HG03139 (cell line): ENCODE measurements around the gene GIT1.

Experiments
- ATAC-seq: cut with Tn5 transposase; IDR thresholded peaks from one replicate; pipeline ENCODE4 v1.9.1; 2021; ENCODE audit not compliant: unreplicated experiment

The GIT1 gene

DNA sequence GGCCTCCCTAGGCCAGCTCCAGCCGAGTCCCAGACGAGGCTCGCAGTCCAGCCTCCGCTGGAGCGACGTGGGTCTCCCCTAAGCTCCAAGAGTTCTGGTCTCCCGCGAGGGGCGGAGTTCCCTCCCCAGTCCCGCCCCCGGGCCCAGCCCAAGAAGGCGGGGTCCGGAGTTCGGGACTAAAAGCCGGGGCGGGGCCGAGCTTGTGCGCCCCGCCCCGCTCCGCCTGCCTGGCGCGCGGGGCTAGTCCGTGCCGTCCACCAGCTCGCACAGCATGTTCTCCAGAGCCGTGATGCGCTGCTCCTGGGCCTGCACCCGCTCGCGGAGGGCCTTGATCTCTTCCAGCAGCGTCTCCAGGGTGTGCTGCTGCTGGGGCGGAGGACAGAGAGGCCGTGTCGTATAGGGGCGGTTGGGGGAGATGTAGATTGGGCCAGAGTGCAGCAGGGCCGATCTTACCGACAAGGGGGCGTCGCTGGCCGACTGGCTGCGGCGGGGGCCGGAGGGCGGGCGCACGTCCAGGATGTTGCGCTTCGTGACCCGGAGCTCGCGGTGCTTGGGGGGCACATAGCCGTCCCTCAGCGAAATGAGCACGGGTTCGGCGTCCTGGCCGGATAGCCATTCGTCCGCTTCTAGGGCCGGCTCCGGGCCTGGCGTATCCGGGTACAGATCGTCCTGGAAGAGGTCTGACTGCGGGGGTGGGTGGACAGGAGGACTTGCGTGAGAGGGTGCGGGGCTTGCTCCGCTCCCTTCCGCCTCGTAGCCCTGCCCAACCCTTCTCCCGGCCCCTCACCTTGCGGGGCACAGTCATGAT, 26.2 kb upstream of the GIT1 start:
- ATAC-seq: no peak

DNA sequence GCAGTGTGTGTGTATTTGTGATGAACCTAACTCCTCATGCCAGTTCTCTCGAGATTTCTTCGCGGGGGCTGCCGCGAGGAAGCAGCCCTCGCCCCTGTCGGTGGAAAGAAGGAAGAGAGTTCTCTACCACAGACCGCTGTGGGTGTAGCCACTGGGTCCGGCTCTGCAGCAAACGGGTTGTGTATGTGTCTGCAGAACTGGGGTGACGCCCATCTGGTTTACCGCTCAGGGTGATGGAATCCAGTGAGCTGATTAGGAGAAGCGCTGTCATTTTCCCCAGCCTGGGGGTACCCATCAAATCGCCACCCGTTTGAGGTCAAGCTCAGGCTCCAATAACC, 25.6 kb upstream of the GIT1 start:
- ATAC-seq: no peak

DNA sequence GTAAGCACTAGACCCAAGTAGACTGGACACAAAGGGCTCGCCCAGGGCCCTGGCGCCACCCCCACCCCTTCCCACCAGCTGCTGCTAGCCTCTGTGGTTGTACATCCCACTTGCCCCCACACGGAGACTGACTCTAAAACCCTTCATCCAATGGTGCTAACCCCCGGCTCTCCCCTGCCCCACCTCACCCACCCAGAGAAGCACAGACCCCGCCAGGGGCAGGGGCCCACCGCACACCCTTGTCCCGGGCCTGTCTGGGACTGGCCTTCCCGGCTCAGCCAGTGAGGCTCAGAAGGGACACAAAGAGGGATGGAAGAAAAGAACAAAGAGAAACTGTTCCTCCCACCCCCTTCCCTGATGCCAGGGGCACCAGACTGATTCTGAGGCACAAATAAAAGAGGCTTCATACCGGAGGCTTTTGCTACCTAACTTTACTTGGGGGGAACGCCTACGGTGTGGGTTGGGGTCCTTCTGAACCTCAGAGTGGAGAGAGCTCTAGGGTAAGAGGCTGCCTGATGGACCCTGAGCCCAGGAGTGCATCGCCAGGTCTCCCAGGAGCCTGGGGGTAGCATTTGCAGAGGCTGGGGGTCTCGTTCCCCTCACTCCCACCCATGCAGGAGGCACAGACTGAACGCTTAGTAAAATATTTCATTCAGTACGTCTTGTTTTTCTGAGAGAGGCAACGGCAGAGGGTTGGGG, 25.1 kb upstream of the GIT1 start:
- ATAC-seq: no peak

DNA sequence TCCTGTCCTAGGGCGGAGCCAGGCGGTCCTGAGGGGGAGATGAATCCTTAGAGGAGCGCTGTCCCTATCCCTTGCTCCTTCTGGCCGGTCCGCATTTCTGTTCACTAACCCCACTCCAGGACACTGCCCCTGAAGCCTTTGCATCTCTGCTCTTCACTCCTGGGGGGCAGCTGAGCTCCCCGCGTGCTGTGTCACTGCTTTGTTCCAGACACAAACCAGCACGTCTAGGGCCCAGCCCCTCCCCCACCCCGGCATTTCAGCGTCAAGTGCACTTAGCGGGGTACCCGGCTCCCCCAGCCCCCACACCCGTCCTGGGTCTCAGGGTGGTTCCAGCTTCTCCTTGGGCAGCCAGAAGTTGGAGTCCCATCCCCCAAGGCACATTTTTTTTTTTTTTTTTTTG, 24.4 kb upstream of the GIT1 start:
- no peak for ATAC-seq

DNA sequence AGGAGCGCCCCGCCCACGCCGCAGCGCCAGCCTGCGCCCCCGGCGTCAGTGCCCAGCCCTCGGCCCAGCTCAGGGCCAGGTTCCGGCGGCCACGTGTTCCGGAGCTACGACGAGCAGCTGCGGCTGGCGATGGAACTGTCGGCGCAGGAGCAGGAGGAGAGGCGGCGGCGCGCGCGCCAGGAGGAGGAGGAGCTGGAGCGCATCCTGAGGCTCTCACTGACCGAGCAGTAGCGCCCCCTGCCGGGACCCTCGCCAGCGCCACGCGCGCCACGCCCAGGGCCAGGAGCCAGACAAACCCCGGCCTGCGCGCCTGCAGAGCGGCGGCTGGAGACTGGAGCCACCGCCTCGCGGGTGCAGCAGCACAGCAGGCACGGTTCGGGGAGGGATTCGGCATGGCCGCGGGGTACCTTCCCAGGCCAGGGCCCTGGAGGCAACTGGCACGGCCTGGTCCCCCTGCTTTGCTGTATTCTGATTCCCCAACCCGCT, 23.9 kb upstream of the GIT1 start:
- no peak for ATAC-seq

DNA sequence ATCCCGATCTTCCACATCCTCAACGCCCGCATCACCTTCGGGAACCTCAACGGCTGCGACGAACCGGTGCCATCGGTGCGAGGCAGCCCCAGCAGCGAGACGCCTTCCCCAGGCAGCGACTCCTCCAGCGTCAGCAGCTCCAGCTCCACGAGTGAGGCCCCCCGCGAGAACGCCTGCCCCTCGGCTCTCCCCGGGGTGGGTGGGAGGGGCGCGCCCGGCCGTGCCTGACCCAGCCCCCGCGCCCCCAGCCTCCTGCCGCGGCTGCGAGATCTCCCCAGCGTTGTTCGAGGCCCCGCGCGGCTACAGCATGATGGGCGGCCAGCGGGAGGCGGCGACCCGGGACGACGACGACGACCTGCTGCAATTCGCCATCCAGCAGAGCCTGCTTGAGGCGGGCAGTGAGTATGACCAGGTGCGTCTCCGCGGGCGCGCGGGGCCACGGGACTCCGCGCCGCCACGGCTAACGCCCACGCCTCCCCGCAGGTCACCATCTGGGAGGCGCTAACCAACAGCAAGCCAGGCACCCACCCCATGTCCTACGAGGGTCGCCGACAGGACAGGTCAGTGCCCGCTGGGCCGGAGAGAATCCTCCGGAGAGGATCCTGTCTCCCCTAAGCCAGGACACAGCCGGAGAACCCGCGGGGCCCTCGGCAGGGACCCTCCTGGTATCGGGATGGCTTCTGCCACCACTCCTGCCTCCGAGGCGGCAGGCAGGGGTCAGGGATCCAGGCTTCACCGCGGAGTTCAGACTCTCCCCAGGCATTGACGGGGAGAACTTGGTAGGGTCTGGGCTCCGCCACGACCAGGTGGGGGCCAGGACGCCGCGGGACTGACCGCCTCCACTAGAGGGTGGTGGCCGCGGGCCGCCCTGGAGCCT, 23.2 kb upstream of the GIT1 start:
- no peak for ATAC-seq

DNA sequence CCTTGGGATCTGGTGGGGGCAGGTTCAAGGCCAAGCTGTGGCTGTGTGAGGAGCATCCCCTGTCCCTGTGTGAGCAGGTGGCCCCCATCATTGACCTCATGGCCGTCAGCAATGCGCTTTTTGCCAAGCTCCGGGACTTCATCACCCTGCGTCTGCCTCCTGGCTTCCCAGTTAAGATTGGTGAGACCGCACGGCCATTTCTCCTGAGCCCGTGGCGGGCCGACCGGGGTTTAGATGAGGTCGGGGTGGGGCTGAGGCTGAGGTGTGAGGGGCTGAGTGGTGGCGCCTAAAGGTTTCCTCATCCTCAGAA, 22.6 kb upstream of the GIT1 start:
- ATAC-seq: no peak

DNA sequence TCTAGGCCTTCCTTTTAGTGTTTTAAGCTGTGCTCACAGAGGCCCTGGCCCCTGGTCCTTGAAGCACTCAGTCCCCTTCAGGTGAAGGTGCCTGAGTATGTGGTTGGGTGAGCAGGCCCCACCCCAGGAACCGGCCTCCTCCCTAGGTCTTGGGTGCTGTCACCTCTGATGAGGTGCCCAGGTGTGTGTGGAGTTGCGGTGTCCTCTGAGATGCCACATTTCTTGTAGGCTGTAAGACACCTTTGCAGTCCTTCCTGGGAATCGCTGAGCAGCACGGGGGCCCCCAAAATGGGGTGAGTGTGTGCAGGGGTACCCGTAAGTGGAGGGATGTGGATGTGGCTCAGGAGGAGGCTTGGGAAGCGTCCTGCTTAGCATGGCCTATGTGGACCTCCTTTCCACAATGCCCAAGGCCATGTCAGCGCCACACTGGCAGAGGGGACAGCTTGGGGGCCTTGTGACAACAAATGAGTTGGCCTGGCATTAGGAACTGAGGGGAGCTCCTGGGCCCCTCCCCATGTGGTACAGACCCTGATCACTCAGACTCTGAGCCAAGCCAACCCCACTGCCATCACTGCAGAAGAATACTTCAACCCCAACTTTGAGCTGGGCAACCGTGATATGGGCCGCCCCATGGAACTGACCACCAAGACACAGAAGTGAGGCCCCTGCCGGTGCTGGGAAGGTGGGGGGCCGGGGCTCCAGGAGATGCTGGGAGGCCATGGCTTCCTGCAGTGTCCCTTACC, 22.1 kb upstream of the GIT1 start:
- no peak for ATAC-seq

DNA sequence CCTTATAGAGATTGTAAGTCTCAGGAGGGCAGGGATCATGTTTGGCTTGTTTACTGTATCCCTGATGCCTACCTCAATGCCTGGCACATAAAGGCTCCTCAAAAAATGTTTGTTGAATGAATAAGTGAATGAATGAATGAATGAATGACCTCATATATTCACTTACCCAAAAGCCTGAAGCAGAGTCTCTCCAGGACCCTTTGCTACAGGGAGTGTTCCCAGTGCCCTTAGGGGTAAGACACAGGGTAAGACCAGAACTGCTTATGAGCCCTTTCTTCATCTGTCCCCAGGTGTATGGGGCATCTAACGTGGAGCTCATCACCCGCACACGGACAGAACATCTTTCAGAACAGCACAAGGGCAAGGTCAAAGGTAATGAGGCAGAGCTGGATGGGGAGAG, 20.9 kb upstream of the GIT1 start:
- ATAC-seq: no peak

DNA sequence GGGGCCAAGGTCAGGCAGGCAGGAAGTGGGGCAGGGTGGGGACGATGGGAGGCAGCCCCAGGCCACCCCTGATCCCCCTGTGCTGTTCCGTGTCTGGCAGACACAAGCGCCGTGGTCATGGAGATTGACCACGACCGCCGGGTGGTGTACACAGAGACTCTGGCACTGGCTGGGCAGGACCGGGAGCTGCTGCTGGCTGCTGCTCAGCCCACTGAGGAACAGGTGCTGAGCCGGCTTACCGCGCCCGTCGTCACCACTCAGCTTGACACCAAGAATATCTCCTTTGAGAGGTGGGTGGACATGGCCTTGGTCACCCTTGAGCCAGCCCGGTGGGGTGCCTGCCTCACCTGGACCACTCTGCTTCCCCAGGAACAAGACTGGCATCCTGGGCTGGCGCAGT, 19.5 kb upstream of the GIT1 start:
- no peak for ATAC-seq

DNA sequence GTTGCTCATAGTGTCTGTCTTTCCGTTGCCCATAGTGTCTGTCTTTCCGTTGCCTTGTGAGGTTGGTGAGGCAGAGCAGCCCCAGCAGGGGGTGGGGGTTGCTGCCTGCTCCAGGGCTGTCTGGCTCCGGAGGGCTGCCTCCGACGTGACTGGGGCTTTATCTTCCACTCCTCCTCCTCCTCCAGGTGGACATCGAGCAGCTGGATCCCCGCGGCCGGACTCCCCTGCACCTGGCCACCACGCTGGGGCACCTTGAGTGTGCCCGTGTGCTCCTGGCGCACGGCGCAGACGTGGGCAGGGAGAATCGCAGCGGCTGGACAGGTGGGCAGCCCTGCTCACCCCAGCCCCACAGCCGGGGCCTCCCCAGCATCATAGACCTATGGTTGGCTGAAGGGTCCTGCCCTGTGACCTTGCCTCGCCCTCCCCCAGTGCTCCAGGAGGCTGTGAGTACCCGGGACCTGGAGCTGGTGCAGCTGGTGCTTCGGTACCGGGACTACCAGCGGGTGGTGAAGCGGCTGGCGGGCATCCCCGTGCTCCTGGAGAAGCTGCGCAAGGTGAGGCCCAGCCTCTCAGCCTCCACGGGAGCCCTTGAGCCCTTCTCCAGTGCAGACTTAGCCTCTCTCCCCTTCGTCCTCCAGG, 18.2 kb upstream of the GIT1 start:
- no peak for ATAC-seq

DNA sequence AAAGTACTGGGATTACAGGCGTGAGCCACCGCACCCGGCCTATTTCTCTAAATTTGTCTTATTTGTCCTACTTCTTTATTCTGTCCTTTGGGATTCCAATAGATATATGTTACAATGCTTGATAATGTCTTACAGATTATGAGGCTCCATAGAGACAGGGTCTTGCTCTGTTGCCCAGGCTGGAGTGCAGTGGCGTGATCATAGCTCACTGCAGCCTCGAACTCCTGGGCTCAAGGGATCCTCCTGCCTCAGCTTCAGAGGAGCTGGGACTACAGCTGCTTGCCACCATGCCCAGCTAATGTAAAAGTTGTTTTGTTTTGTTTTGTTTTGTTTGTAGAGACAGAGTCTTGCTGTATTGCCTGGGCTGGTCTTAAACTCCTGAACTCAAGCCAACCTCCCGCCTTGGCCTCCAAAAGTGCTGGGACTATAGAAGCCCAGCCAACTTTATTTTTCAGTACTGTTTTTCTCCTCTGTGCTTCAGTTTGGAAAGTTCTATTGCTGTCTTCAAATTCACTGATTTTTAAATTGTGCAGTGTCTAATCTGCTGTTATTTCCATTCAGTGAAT, 13.7 kb upstream of the GIT1 start:
- ATAC-seq: no peak

DNA sequence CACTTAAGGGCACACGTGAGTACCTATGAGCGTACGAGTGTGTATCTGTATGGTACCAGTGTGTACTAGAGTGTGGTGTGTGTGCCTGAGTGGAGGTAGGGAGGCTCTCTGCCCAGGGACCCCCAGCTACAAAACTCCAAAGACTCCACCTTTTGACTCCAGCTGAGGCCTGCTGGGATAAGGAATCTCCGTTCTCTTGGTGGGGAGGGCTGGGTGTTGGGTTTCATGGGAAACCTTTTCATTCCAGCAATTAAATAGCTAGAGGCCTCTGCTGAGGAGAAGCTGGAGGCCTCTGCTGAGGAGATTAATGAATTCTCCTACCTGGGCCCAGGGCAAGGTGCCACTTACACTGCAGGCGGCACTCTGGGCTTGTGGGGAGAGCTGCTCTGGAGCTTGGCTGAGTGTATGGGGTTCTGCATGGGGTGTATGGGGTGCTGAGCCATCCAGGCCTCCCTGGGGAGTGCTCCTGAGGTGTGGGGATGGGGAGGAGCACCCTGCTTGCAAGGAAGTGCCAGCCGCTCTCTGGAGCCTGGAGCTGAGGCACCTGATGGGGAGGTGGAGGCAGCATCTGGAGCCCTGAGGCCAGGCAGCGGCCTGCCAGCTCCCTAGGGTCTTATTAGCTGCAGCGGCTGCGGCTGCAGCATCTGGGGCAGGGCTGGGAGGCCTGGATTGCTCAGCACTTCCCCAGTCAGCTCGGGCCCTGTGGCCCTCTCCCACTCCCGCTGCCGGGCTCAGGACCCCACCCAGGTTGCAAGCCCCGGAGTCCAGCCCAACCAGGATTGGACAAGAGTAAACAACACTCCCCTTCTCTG, 8.1 kb upstream of the GIT1 start:
- no peak for ATAC-seq

DNA sequence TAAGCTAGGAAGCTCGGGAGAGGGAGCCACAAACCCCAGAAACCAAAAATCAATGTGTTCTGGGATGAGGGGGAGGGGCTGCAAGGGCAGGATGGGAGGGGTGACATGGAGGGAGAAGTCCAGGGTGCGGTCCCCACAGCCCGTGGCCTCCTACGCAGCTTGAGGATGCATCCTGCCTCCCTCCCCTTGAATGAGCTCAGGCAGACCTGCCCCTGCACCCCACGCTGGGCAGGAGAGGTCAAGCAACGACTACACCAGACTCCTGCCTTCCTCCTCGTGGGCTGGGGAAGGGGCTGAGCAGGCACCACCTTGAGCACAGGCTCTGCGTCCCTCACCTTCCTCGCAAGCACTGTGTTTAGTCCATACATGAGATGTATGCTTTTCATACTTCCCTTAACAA, 7.4 kb upstream of the GIT1 start:
- ATAC-seq: no peak

DNA sequence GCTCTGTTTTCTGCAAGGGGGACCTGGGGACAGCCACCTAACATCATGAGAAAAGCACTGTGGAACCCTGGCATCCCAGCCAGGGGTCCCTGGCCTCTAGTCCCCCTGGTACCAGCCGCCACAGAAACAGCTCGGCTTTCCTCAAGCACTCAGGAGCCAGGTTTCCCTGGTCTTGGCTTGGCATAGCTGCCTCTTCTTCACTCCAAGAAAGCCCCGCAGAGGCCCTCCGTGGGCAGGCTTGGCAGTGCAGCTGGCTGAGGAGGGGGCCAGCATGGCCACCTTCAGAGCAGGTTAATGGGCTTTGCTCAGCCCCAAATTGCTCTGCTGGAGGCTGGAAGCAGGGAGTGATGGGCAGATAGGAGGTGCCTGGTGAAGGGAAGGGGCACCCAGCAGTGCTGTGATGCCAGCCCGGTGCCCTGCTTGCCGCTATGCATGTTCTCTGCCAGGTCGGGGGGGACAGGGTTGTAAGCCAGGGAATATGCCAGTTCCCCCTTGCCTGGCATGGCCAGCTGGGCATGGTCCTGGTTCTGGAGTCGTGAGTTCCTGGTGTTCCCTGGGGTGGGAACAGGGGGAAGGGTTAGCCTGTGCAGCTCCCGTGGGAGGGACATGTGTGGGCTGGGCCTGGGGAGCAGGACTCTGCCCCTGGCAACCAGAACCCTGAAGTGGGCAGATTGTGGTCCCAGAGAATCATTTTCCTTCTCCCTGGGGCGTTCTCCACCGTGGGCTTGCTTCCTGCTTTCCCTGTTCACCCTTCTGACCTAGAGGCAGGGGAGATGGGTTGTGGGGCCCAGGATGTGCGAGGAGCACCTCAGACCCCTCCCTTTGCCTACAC, 6.7 kb upstream of the GIT1 start:
- ATAC-seq: no peak

DNA sequence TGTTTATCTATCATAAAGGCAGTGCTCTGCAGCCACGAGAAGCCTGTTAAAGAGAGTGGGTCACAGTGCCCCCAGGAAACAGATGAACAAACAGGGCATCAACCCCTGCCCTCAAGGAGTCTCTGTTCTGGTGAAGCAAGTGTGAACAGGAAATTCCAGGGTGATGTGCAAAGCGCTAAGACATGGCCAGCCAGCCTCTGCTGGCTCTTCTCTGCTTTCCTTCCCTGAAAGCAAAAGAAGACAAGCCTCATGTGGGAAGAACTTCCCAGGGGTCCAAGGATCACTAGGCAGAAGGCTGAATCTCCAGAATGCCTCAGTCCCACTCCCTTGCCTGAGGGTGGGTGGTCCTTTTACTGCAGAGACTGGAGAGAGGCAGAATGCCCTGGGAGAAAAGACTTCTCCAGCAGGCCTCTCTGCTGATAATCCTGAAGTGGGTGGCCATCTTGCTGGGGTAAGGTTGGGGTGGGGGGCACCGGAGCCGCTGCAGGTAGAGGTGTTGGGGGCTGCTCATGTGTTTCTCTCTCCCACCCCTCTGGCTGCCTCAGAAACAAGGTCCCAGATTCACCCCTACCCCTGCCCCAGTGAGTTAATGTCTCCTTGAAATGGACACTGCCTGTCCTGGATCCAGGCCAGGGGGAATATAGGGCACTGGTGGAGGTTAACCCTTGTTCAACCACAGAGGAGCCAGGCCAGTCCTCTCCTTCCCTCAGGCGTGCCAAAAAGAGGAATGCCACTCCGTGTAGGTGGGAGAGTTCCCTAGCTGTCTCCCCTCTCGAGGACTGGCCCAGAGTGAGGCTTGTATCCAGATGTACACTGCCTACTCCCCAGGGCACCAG, 5.9 kb upstream of the GIT1 start:
- ATAC-seq: no peak

DNA sequence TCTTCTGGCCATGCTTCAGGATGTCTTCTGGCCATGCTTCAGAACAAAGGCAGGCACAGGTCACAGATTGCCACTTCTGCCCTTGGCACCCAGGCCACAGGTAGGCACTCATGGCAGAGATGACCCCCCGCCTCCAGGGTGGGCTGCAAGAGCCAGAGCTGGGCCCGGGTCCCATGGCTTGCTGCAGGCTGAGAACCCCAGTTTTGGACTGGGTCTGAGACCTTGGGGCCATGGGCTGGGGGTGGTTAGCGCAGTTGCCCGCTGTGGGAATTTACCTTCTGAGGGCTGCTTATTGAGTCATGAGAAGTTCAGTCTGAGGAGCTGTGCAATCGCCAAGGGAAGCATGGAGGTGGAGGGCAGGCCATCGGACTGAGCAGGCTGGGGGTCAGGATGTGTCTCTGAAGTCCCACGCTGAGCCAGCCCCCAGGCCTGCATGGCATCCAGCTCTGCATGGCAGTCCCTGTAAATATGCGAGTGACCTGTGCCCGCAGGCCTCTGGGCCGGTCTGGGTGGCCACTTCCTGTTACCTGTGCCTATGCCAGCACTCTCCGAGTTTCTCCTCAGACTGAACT, 5.2 kb upstream of the GIT1 start:
- ATAC-seq: no peak
